ENCODE data around the gene MRPL34. TPM values are rescaled to one million over a fixed set of nuclear protein-coding genes. Genes with fewer than 3 reads are reported as not detected.

Gene MRPL34
- total RNA-seq, 4 donors from 2014 or later: 42.7 to 89.5 (median 73.1) TPM

DNA sequence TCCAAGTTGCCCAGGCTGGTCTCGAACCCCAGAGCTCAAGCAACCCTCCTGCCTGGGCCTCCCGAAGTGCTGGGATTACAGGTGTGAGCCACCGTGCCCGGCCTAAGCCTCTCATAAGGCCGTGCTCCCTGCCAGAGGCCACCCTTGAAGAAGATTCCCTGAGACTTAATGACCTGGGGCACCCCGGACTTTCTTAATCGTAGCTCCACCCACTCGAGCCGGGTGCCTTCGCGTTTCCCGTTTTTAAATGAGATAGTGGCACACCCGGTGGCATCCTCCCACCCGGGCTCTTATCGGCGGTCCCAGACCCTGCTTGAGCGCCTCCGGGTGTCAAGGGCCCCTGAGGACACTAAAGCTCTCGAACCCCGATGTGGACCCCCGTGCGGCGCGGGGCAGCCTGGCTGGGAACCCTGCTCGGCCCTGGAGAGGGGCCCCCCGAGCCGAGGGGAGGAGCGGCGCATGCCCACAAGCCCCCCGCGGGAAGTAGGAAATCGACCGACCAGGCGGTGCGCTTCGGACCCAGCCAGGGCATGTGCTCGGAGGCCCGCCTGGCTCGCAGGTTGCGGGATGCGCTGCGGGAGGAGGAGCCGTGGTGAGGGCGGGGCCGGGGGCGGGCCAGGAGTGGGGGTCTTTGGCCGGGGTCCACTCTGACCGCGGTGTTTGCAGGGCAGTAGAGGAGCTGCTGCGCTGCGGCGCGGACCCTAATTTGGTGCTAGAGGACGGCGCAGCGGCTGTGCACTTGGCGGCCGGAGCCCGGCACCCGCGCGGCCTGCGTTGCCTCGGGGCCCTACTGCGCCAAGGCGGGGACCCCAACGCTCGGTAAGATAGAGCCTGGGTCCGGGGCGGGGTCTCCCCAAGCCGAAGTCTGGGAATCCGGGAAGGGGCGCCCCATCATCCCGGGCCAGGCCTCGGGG, 24.0 kb upstream of the MRPL34 start, which contains the start of gene ANKLE1:
Gene ANKLE1, plus strand, starts transcription at position 511 of the 914 bp plus-strand sequence. Its CDS starts 20 bp downstream, at position 531.
- Histone ChIP-seq H3K27me3 (peaks cover 14% of the 10 kb centered on the region), H3K4me3 (peak within 1 kb of the TSS; percentile 44), H3K27ac (no peak within 1 kb of the TSS), H3K4me1 (peaks cover 18% of the 10 kb centered on the region), H3K36me3 (peaks cover 23% of the 10 kb centered on the region), H3K9me3 (no peaks in the 10 kb centered on the region)
- 16% methylated on average over 11 of the region's 75 CpGs for WGBS
- TF ChIP-seq EP300 (IDR thresholded peaks at IDR 0.05) (no peak), POLR2A (IDR thresholded peaks at IDR 0.05) (no peak), POLR2AphosphoS5 (IDR thresholded peaks at IDR 0.05) (no peak)
- TF ChIP-seq, protein P1, sequence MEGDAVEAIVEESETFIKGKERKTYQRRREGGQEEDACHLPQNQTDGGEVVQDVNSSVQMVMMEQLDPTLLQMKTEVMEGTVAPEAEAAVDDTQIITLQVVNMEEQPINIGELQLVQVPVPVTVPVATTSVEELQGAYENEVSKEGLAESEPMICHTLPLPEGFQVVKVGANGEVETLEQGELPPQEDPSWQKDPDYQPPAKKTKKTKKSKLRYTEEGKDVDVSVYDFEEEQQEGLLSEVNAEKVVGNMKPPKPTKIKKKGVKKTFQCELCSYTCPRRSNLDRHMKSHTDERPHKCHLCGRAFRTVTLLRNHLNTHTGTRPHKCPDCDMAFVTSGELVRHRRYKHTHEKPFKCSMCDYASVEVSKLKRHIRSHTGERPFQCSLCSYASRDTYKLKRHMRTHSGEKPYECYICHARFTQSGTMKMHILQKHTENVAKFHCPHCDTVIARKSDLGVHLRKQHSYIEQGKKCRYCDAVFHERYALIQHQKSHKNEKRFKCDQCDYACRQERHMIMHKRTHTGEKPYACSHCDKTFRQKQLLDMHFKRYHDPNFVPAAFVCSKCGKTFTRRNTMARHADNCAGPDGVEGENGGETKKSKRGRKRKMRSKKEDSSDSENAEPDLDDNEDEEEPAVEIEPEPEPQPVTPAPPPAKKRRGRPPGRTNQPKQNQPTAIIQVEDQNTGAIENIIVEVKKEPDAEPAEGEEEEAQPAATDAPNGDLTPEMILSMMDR (IDR thresholded peaks at IDR 0.05): no peak
- DNase-seq (ENCODE audit: low spot score in 2 of 2): no peak

DNA sequence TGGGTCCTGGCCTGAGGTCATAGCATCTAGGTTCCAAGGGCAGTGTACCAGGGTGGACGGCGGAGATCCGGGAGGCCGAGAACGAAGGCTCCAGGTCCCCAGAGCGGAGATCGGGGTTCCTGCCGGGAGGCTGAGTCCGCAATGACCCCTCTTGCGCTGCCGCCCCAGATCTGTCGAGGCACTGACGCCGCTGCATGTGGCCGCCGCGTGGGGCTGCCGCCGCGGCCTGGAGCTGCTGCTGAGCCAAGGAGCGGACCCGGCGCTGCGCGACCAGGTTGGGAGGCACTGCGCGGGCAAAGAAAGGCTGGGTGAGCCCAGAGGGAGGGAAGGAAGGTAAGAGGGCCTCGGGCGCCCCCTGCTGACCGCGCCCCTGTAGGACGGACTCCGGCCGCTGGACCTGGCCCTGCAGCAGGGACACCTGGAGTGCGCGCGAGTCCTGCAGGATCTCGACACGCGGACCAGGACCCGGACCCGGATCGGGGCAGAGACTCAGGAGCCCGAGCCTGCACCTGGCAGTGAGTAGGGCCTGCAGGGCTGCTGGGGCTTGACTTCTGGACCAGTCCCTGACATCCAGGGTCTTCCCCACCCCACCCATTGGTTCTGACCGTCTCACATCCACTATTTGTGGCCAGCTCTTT, 23.1 kb upstream of the MRPL34 start:
- H3K4me3 ChIP-seq: peak overlapping the region; percentile 44
- H3K4me1 ChIP-seq: peaks cover 18% of the 10 kb centered on the region
- no peaks in the 10 kb centered on the region for H3K9me3 ChIP-seq
- 8% methylated on average over 10 of the region's 45 CpGs for WGBS
- H3K27me3 ChIP-seq: peaks cover 14% of the 10 kb centered on the region
- DNase-seq (ENCODE audit: low spot score in 2 of 2): peak; percentile 80 to 89
- peaks cover 14% of the 10 kb centered on the region for H3K36me3 ChIP-seq
- TF ChIP-seq POLR2AphosphoS5 (IDR thresholded peaks at IDR 0.05) (no peak), POLR2A (IDR thresholded peaks at IDR 0.05) (no peak), EP300 (IDR thresholded peaks at IDR 0.05) (no peak)
- TF ChIP-seq, protein P1 (IDR thresholded peaks at IDR 0.05): peak; percentile 70 to 88
- no peak overlapping the region for H3K27ac ChIP-seq

DNA sequence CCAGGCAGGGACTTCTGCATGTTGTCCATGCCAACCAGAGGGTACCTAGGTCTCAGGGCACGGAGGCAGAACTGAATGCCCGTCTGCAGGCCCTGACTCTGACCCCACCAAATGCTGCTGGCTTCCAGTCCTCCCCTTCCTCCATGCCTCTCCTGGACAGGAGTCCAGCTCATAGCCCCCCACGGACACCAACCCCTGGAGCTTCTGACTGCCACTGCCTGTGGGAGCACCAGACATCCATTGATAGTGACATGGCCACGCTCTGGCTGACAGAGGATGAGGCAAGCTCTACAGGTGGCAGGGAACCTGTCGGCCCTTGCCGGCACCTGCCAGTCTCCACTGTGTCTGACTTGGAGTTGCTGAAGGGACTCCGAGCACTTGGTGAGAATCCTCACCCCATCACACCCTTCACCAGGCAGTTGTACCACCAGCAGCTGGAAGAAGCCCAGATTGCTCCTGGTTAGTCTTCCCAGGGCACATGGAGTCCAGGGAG, 22.1 kb upstream of the MRPL34 start:
- Histone ChIP-seq H3K27ac (no peak overlapping the region), H3K4me3 (no peak overlapping the region), H3K27me3 (peaks cover 14% of the 10 kb centered on the region), H3K36me3 (peaks cover 4% of the 10 kb centered on the region), H3K4me1 (peaks cover 18% of the 10 kb centered on the region), H3K9me3 (no peaks in the 10 kb centered on the region)
- 100% methylated on average over 4 of the region's 7 CpGs for WGBS
- no peak for DNase-seq (ENCODE audit: low spot score in 2 of 2)
- TF ChIP-seq POLR2A (IDR thresholded peaks at IDR 0.05): no peak
- TF ChIP-seq POLR2AphosphoS5 (IDR thresholded peaks at IDR 0.05): no peak
- TF ChIP-seq, protein P1 (IDR thresholded peaks at IDR 0.05): no peak
- no peak for TF ChIP-seq EP300 (IDR thresholded peaks at IDR 0.05)

DNA sequence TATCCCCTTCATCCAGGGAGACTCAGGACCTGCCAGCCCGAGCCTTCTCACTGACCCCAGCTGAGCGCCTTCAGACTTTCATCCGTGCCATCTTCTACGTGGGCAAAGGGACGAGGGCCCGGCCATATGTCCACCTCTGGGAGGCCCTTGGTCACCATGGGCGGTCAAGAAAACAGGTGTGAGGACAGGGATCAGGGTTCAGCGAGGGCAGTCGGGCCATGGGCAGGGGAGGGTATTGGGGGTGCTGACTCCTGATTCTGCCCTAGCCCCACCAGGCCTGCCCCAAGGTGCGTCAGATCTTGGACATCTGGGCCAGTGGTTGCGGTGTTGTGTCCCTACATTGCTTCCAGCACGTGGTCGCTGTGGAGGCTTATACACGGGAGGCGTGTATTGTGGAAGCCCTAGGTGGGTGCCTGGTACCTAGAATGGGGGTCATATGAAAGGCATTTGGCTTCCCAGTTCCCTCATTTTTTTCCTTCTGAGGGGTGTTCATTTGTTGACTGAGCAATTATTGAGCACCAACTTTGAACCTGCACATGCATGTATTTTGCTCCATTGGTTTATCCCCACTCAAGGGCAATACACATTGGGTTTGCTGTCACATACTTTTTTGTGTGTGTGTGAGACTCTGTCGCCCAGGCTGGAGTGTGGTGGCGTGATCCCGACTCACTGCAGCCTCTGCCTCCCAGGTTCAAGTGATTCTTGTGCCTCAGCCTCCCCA, 20.1 kb upstream of the MRPL34 start:
- peaks cover 14% of the 10 kb centered on the region for H3K27me3 ChIP-seq
- no peak overlapping the region for H3K4me3 ChIP-seq
- WGBS: 95% methylated on average over 18 of the region's 18 CpGs

More for the DNA sequence above, 20.1 kb upstream of the MRPL34 start:
- TF ChIP-seq POLR2AphosphoS5 (IDR thresholded peaks at IDR 0.05): no peak
- TF ChIP-seq, protein P1 (IDR thresholded peaks at IDR 0.05): no peak
- no peak for TF ChIP-seq POLR2A (IDR thresholded peaks at IDR 0.05)
- TF ChIP-seq EP300 (IDR thresholded peaks at IDR 0.05): no peak
- DNase-seq (ENCODE audit: low spot score in 2 of 2): no peak
- no peaks in the 10 kb centered on the region for H3K36me3 ChIP-seq
- no peaks in the 10 kb centered on the region for H3K9me3 ChIP-seq
- peaks cover 18% of the 10 kb centered on the region for H3K4me1 ChIP-seq
- H3K27ac ChIP-seq: no peak overlapping the region
